Suprapubic skin (tissue), 4 donors: ENCODE data around the gene ADGRF4. TPM values are rescaled to one million over a fixed set of nuclear protein-coding genes. Genes with fewer than 3 reads are reported as not detected.

Experiments
- DNase-seq, 2 donors: peaks; one replicate each; pipeline ENCODE4 v3.0.0-alpha.2; 2019; ENCODE audit warnings: low spot score in 2 of 2
- H3K27ac ChIP-seq: fragments of 200-600 bp; sonication (generic); one replicate; pipeline ENCODE4 v1.5.1; 2019
- H3K27me3 ChIP-seq: fragments of 200-600 bp; sonication (generic); one replicate; pipeline ENCODE4 v1.5.1; 2019
- H3K36me3 ChIP-seq: fragments of 200-600 bp; sonication (generic); one replicate; pipeline ENCODE4 v1.5.1; 2019
- H3K4me1 ChIP-seq: fragments of 200-600 bp; sonication (generic); one replicate; pipeline ENCODE4 v1.5.1; 2019
- H3K4me3 ChIP-seq: fragments of 200-600 bp; sonication (generic); one replicate; pipeline ENCODE4 v1.5.1; 2019; ENCODE audit warnings: mild to moderate bottlenecking
- H3K9me3 ChIP-seq: fragments of 200-600 bp; sonication (generic); one replicate; pipeline ENCODE4 v1.5.1; 2019
- EP300 ChIP-seq: sonication (generic); formaldehyde crosslinking; IDR thresholded peaks from one replicate; pipeline ENCODE4 v1.6.1; 2017; ENCODE audit warnings: antibody characterized with exemption
- POLR2A ChIP-seq, 2 donors: fragments of 450-650 bp; IDR thresholded peaks; one replicate each; pipeline ENCODE4 v1.6.1; 2017; ENCODE audit warnings: antibody characterized with exemption in 2 of 2, mild to moderate bottlenecking in 2 of 2, moderate library complexity in 2 of 2
- POLR2AphosphoS5 ChIP-seq, 3 donors: sonication (generic); formaldehyde crosslinking; IDR thresholded peaks; one replicate each; pipeline ENCODE4 v1.6.1; 2017; ENCODE audit warnings: antibody characterized with exemption in 3 of 3
- WGBS: methylation state at CpG from one replicate; pipeline ENCODE4 v1.1.5; 2018; 5-methylcytosine and 5-hydroxymethylcytosine counted together
- total RNA-seq, 4 donors: library from RNA; depleted of rRNA; stranded (reverse); fragments of >200 nt; gene quantifications; one replicate each; pipeline ENCODE4 v1.1.0, GENCODE V29; 2016
- TF ChIP-seq, protein P1 (sequence below), 2 donors: fragments of 200-600 bp in 1 of 2; fragments of 450-650 bp in 1 of 2; sonication (generic) in 1 of 2; IDR thresholded peaks; one replicate each; pipeline ENCODE4 v1.5.1; 2016 to 2019; ENCODE audit warnings: antibody characterized with exemption in 2 of 2, mild to moderate bottlenecking in 1 of 2, moderate library complexity in 1 of 2

ADGRF4 gene
- total RNA-seq, 4 donors from 2014 or later: 38.9 to 74.3 (median 45.3) TPM

DNA sequence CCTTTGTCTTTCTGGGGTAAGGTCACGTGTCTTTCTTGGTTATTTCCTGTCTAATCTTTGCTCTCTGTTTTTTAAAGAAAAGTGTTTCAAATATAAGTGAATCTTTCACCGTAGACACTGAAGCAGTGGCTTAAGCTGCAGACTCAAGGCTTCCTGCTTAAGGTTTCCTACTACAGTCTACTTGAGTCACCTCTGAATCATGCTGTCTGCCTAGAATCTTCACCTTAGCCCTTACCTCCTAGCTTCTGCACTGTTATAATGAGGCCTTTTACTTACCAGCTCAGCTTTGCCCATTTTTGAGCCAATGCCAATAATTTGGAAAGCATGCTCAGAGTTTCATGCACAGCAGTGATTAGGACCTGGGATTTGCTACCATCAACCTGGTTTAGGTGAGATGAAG lies 30.6 kb downstream of the ADGRF4 start:
- Histone ChIP-seq H3K9me3 (no peaks in the 10 kb centered on the region), H3K4me3 (no peak overlapping the region), H3K27me3 (no peaks in the 10 kb centered on the region), H3K27ac (no peak overlapping the region), H3K36me3 (no peaks in the 10 kb centered on the region), H3K4me1 (no peaks in the 10 kb centered on the region)
- TF ChIP-seq, protein P1, sequence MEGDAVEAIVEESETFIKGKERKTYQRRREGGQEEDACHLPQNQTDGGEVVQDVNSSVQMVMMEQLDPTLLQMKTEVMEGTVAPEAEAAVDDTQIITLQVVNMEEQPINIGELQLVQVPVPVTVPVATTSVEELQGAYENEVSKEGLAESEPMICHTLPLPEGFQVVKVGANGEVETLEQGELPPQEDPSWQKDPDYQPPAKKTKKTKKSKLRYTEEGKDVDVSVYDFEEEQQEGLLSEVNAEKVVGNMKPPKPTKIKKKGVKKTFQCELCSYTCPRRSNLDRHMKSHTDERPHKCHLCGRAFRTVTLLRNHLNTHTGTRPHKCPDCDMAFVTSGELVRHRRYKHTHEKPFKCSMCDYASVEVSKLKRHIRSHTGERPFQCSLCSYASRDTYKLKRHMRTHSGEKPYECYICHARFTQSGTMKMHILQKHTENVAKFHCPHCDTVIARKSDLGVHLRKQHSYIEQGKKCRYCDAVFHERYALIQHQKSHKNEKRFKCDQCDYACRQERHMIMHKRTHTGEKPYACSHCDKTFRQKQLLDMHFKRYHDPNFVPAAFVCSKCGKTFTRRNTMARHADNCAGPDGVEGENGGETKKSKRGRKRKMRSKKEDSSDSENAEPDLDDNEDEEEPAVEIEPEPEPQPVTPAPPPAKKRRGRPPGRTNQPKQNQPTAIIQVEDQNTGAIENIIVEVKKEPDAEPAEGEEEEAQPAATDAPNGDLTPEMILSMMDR (IDR thresholded peaks at IDR 0.05): no peak
- TF ChIP-seq POLR2A (IDR thresholded peaks at IDR 0.05) (no peak), EP300 (no peak), POLR2AphosphoS5 (IDR thresholded peaks at IDR 0.05) (no peak)
- WGBS: 47% methylated on average over 2 of the region's 2 CpGs
- DNase-seq: no peak

DNA sequence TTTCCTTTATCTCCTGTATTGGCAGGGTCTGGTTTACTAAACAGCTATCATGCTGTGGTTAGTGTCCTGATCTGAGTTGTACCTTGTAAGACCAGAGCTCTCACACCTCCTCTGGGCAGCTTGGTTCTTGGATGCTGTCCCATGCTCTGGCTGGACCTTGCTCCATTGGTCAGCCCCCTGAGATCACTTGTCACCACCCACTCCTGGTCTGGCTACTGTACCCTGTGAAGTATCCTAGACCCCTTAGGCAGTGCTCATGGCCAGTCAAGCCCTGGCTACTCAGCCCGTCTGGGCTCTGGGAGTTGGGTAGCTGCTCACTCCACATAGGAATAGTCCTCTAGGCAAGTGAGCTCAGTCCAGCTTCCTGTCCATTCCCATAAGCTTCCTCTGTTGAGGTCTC lies 31.1 kb downstream of the ADGRF4 start:
- no peaks in the 10 kb centered on the region for H3K27me3 ChIP-seq

DNA sequence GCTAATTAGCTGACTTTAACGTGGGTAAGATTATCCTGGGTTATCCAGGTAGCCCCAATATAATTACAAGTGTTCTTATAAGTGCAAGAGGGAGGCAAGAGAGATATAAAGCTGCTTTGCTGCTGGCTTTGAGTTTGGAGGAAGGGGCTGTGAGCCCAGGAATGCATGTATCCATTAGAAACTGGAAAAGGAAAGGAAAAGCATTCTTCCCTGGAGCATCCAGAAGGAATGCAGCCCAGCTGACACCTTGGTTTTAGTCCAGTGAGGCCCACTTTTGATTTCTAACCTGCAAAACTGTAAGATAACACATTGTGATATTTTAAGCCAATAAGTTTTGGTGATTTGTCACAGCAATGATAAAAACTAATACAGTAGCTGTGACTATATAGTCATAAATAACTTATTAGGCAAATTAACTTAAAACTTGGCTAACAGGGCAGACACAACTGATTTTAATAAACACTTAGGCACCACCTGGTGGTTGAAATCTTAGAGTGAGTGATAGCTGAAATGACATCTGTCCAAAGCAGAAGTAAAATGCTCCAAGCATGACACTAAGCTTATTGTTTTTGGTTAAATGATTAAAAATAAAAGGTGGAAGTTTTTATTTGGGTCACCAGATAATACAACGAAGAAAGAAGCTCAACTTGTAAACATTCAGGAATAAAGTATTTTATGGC lies 35.6 kb downstream of the ADGRF4 start:
- Histone ChIP-seq H3K4me1 (no peaks in the 10 kb centered on the region), H3K4me3 (no peak overlapping the region), H3K9me3 (no peaks in the 10 kb centered on the region), H3K27me3 (no peaks in the 10 kb centered on the region), H3K27ac (no peak overlapping the region), H3K36me3 (no peaks in the 10 kb centered on the region)
- TF ChIP-seq POLR2A (IDR thresholded peaks at IDR 0.05): no peak
- TF ChIP-seq, protein P1 (IDR thresholded peaks at IDR 0.05): peak; percentile 24 to 26
- TF ChIP-seq EP300: no peak
- no peak for TF ChIP-seq POLR2AphosphoS5 (IDR thresholded peaks at IDR 0.05)
- no peak for DNase-seq
- WGBS: 27% methylated on average over 2 of the region's 2 CpGs

More for the DNA sequence above, 31.1 kb downstream of the ADGRF4 start:
- Histone ChIP-seq H3K36me3 (no peaks in the 10 kb centered on the region), H3K9me3 (no peaks in the 10 kb centered on the region), H3K4me1 (no peaks in the 10 kb centered on the region), H3K4me3 (no peak overlapping the region), H3K27ac (no peak overlapping the region)
- WGBS: 100% methylated on average over 1 of the region's 1 CpG
- TF ChIP-seq, protein P1 (IDR thresholded peaks at IDR 0.05): no peak
- no peak for DNase-seq

DNA sequence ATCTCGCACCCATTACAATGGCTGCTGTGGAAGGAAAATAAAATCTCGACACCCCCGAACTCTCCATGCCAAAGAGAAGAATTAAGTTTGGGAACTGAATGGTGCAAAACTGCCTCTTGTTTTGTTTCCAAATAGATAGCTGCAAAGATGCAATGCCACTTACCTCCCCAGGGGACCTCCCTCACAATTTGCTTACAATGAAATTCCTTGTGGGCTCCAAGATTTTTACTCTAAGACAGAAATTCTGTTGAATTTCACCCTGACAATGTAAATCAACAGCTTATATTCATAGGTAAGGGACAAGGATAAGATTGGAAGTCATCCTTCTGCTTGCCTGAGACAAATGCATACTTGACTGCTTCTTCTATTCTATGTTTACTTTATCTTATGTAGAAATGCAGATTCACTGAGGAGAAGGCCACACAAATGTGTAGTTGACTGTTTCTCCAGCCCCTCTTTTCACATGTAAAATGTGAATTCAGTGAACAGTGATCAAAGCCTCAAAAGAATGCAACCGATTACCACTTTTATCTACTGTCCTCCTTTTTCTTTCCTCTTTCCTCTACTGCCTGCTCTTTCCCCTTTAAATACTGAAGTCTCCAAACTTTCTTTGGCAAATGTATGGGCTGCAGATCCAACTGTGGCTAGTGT lies 36.6 kb downstream of the ADGRF4 start:
- H3K27me3 ChIP-seq: no peaks in the 10 kb centered on the region
- no peak overlapping the region for H3K27ac ChIP-seq
- WGBS: 74% methylated on average over 4 of the region's 4 CpGs
- H3K4me3 ChIP-seq: no peak overlapping the region
- TF ChIP-seq POLR2A (IDR thresholded peaks at IDR 0.05): no peak
- TF ChIP-seq EP300: no peak
- TF ChIP-seq POLR2AphosphoS5 (IDR thresholded peaks at IDR 0.05): no peak
- TF ChIP-seq, protein P1 (IDR thresholded peaks at IDR 0.05): no peak
- DNase-seq: no peak
- H3K4me1 ChIP-seq: no peaks in the 10 kb centered on the region
- H3K9me3 ChIP-seq: no peaks in the 10 kb centered on the region
- H3K36me3 ChIP-seq: no peaks in the 10 kb centered on the region

DNA sequence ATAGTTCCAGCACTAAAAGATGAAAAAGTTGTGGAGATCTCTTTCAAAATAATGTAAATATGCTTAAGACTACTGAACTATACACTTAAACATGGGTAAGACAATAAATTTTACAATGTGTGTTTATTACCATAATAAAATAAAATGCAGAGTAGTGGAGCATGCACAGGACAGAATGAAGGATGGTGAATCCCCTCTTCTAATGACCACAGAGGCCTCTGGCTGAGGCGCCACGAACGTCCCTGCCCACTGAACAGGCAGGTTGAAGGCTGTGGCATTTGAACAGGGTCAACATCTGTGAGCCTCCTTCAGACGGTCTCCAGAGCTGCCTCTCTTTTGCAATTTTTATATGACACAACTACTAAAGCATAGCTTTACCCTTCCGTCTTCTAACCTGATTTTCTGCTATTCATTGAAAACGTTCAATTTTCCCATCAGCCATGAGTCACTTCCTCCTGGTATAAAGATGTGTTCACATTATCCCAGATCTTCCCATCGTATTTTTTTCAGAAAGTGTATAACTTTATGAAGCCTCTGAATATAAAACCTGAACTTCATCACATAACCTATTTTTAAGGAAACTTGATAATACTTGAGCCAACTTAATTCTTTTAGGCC lies 37.8 kb downstream of the ADGRF4 start:
- Histone ChIP-seq H3K4me3 (no peak overlapping the region), H3K27ac (no peak overlapping the region), H3K36me3 (no peaks in the 10 kb centered on the region), H3K9me3 (no peaks in the 10 kb centered on the region), H3K4me1 (no peaks in the 10 kb centered on the region), H3K27me3 (no peaks in the 10 kb centered on the region)
- no peak for DNase-seq
- TF ChIP-seq EP300 (no peak), POLR2A (IDR thresholded peaks at IDR 0.05) (no peak), POLR2AphosphoS5 (IDR thresholded peaks at IDR 0.05) (no peak)
- TF ChIP-seq, protein P1 (IDR thresholded peaks at IDR 0.05): no peak
- WGBS: 63% methylated on average over 7 of the region's 7 CpGs
